NT2/D1 (cell line): ENCODE data around the gene CNTROB.

Source experiments
- DNase-seq: peaks from one replicate; pipeline ENCODE4 v3.0.0-alpha.2; 2011; ENCODE audit warnings: low read depth, low spot score
- H3K27me3 ChIP-seq: 2 replicates; pipeline ENCODE4 v1.6.0; 2011; ENCODE audit warnings: mild to moderate bottlenecking; ENCODE audit not compliant: insufficient read length, insufficient read depth
- H3K36me3 ChIP-seq: 2 replicates; pipeline ENCODE4 v1.6.1; 2011; ENCODE audit warnings: mild to moderate bottlenecking, low read length, mixed read lengths; ENCODE audit not compliant: insufficient read depth, insufficient read length
- H3K4me1 ChIP-seq: 2 replicates; pipeline ENCODE4 v1.5.1; 2011; ENCODE audit not compliant: insufficient read depth, insufficient read length
- H3K4me3 ChIP-seq: 2 replicates; pipeline ENCODE4 v1.5.1; 2011; ENCODE audit warnings: low read depth; ENCODE audit not compliant: insufficient read length
- H3K9ac ChIP-seq: 2 replicates; pipeline ENCODE4 v1.6.0; 2011; ENCODE audit warnings: low read depth; ENCODE audit not compliant: insufficient read length
- H3K9me3 ChIP-seq: 2 replicates; pipeline ENCODE4 v1.5.1; 2011; ENCODE audit warnings: mild to moderate bottlenecking, low read length; ENCODE audit not compliant: insufficient read depth
- SUZ12 ChIP-seq: IDR thresholded peaks from 2 replicates; pipeline ENCODE4 v1.6.1; 2011; ENCODE audit not compliant: insufficient read length, insufficient read depth; ENCODE audit errors: extremely low read depth
- YY1 ChIP-seq: IDR thresholded peaks from 2 replicates; pipeline ENCODE4 v1.6.1; 2011; ENCODE audit not compliant: insufficient read length, insufficient read depth
- ZNF274 ChIP-seq: IDR thresholded peaks from 2 replicates; pipeline ENCODE4 v1.6.1; 2011; ENCODE audit warnings: mild to moderate bottlenecking, low read depth, low read length

Gene CNTROB

DNA sequence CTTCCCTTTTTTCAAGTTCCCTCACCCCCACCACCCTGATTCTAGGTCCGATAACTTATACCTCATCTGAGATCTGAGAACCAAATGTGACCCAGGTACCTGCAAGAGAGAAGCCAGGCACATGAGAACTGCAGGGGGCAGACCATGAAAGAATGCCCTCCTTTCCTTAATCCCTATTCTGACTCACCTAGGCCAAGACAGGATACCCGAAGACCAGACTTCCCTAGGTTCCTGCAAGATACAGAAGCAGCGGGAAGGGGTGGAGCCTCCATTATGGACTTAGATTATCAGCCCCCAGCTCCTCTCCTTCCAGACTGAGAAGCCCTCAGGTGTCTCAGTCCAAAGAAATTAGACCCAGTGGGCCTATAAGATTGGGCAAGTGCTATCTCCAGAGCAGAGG is 4.4 kb upstream of the CNTROB start:
- Histone ChIP-seq H3K9ac (no peak overlapping the region), H3K36me3 (peaks cover 3% of the 10 kb centered on the region), H3K9me3 (no peaks in the 10 kb centered on the region), H3K27me3 (peaks cover 13% of the 10 kb centered on the region), H3K4me3 (no peak overlapping the region), H3K4me1 (peaks cover 3% of the 10 kb centered on the region)
- no peak for DNase-seq
- TF ChIP-seq ZNF274 = no peak
- no peak for TF ChIP-seq YY1
- no peak for TF ChIP-seq SUZ12

GRCh38 chr17:7929158-7930023 is 2.6 kb upstream of the CNTROB start, which contains the start of gene KCNAB3:
TSS of gene KCNAB3 (minus strand) at chr17:7929856. CDS start at chr17:7929435, 421 bp downstream.
- peaks cover 4% of the 10 kb centered on the region for H3K36me3 ChIP-seq
- peaks cover 13% of the 10 kb centered on the region for H3K27me3 ChIP-seq
- DNase-seq = no peak
- TF ChIP-seq YY1 (no peak), ZNF274 (no peak), SUZ12 (no peak)
- H3K4me3 ChIP-seq = peak within 1 kb of the TSS; percentile 40
- peak within 1 kb of the TSS; percentile 68 for H3K9ac ChIP-seq
- H3K9me3 ChIP-seq = no peaks in the 10 kb centered on the region
- peaks cover 6% of the 10 kb centered on the region for H3K4me1 ChIP-seq

GRCh38 chr17:7930841-7931631 is 970 bp upstream of the CNTROB start:
- Histone ChIP-seq H3K27me3 (peaks cover 13% of the 10 kb centered on the region), H3K4me3 (peak overlapping the region; percentile 86), H3K36me3 (peaks cover 18% of the 10 kb centered on the region), H3K4me1 (peaks cover 6% of the 10 kb centered on the region), H3K9me3 (no peaks in the 10 kb centered on the region), H3K9ac (peak overlapping the region; percentile 85)
- no peak for DNase-seq
- TF ChIP-seq YY1 (no peak), SUZ12 (no peak), ZNF274 (no peak)

GRCh38 chr17:7932483-7932891 is 481 bp downstream of the CNTROB start:
- Histone ChIP-seq H3K27me3 (peaks cover 13% of the 10 kb centered on the region), H3K9me3 (no peaks in the 10 kb centered on the region), H3K4me1 (peaks cover 3% of the 10 kb centered on the region), H3K9ac (peak overlapping the region; percentile 79), H3K36me3 (peaks cover 30% of the 10 kb centered on the region), H3K4me3 (peak overlapping the region; percentile 86)
- TF ChIP-seq SUZ12 (no peak), ZNF274 (no peak), YY1 (no peak)
- no peak for DNase-seq

GRCh38 chr17:7932949-7933348 is 943 bp downstream of the CNTROB start:
- Histone ChIP-seq H3K9ac (peak overlapping the region; percentile 79), H3K36me3 (peaks cover 30% of the 10 kb centered on the region), H3K9me3 (no peaks in the 10 kb centered on the region), H3K27me3 (peaks cover 12% of the 10 kb centered on the region), H3K4me1 (peaks cover 3% of the 10 kb centered on the region), H3K4me3 (peak overlapping the region; percentile 86)
- TF ChIP-seq SUZ12 = no peak
- TF ChIP-seq ZNF274 = no peak
- TF ChIP-seq YY1 = no peak
- DNase-seq = no peak

- Histone ChIP-seq H3K36me3 (peaks cover 43% of the 10 kb centered on the region), H3K4me3 (no peak overlapping the region)
Observed at GRCh38 chr17:7935859-7936258, 3.9 kb downstream of the CNTROB start.

More at GRCh38 chr17:7935859-7936258, 3.9 kb downstream of the CNTROB start:
- H3K9ac ChIP-seq = no peak overlapping the region
- H3K27me3 ChIP-seq = no peaks in the 10 kb centered on the region
- no peak for DNase-seq
- H3K4me1 ChIP-seq = peaks cover 3% of the 10 kb centered on the region
- TF ChIP-seq ZNF274 (no peak), SUZ12 (no peak), YY1 (no peak)
- no peaks in the 10 kb centered on the region for H3K9me3 ChIP-seq
